ENCODE data around the gene WDHD1. TPM values are rescaled to one million over a fixed set of nuclear protein-coding genes. Genes with fewer than 3 reads are reported as not detected.

Gene WDHD1
- total and polyA plus RNA-seq, 2 of the 8 experiments (the other 6 are each of a cell fraction or from before 2014, with no cell fraction given): 17.8 to 87.9 TPM

GRCh38 chr14:55075628-55076175 is 48.8 kb upstream of the WDHD1 start:
- no peak for TF ChIP-seq RNF2 (IDR thresholded peaks at IDR 0.05; ENCODE audit: borderline replicate concordance, low read depth, low read length, missing control alignments, poor library complexity, severe bottlenecking)
- no peak for TF ChIP-seq POLR2AphosphoS5 (IDR thresholded peaks at IDR 0.05; ENCODE audit: low read depth, low read length)
- no peak for TF ChIP-seq MAFK (IDR thresholded peaks at IDR 0.05; ENCODE audit: low read depth, low read length)
- TF ChIP-seq USF2 (IDR thresholded peaks at IDR 0.05; ENCODE audit: low read length): no peak
- TF ChIP-seq TCF12 (IDR thresholded peaks at IDR 0.05; ENCODE audit: low read depth, low read length): no peak
- TF ChIP-seq ASH2L (IDR thresholded peaks at IDR 0.05; ENCODE audit: low read length): no peak
- no peak for TF ChIP-seq RBBP5 (IDR thresholded peaks at IDR 0.05; ENCODE audit: borderline replicate concordance, low read depth, low read length)
- TF ChIP-seq RAD21 (IDR thresholded peaks at IDR 0.05 in 1 of 2, conservative IDR thresholded peaks at IDR 0.05 in 1 of 2; ENCODE audit: low read depth in 2 of 2, low read length in 2 of 2): no peak
- TF ChIP-seq, protein P1, sequence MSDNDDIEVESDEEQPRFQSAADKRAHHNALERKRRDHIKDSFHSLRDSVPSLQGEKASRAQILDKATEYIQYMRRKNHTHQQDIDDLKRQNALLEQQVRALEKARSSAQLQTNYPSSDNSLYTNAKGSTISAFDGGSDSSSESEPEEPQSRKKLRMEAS (IDR thresholded peaks at IDR 0.05): no peak
- no peak overlapping the region for H3K23ac ChIP-seq (ENCODE audit: insufficient read length)
- CTCF ChIA-PET (ENCODE audit: partially characterized antibody): interaction anchor here (1.3 to 2.4 kb wide), 2 partner anchors 25 to 62 kb away, joined by 3 to 8 read pairs; partner anchors contain the start of gene MAPK1IP1L
- peaks cover 0 to 4% (median 1%) of the 10 kb centered on the region in 4 experiments; a peak in 4 of 7 replicates for H3K4me1 ChIP-seq (replicated peaks in 1 of 4; ENCODE audit: control insufficient read depth in 3 of 4, insufficient read depth in 4 of 4, low read length in 3 of 4)
- H3K27me3 ChIP-seq (replicated peaks in 1 of 4; ENCODE audit: control insufficient read depth in 3 of 4, extremely low read depth in 1 of 4, insufficient read depth in 3 of 4, low read length in 3 of 4): no peaks in the 10 kb centered on the region
- H3K79me1 ChIP-seq (ENCODE audit: low read depth, low read length): no peaks in the 10 kb centered on the region
- no peaks in the 10 kb centered on the region; the same call in 1 of the 2 replicates for H3K23me2 ChIP-seq (ENCODE audit: low read depth, low read length)
- WGBS, 2 experiments (ENCODE audit: extremely low coverage in 1 of 2, insufficient coverage in 1 of 2, insufficient read length in 1 of 2, insufficient replicate concordance in 2 of 2, low coverage in 1 of 2, low lambda C conversion rate in 2 of 2, missing lambda C conversion rate in 1 of 2): 89% methylated on average over 3 of the region's 3 CpGs; no CpG with 5 or more reads in 1 of the 2 experiments
- no peak overlapping the region for H3K27ac ChIP-seq (ENCODE audit: low read depth, low read length)
- H2BK120ac ChIP-seq (replicated peaks; ENCODE audit: low read depth, low read length): no peak overlapping the region
- no peak overlapping the region for H2BK20ac ChIP-seq (ENCODE audit: low read length)
- no peak for DNase-seq (ENCODE audit: low read depth in 1 of 2, low spot score in 2 of 2)
- no peak overlapping the region for H3K4ac ChIP-seq (replicated peaks; ENCODE audit: insufficient read length, low read depth, low read length)
- no peak overlapping the region for H4K5ac ChIP-seq (ENCODE audit: insufficient read length, low read depth, low read length)
- H3K4me3 ChIP-seq (ENCODE audit: extremely low read depth in 1 of 4, insufficient read depth in 2 of 4, low read depth in 3 of 4, low read length in 4 of 4): no peak overlapping the region
- no peaks in the 10 kb centered on the region for H3K9me3 ChIP-seq (ENCODE audit: insufficient read depth in 2 of 2, low read depth in 1 of 2, low read length in 1 of 2)
- no peak overlapping the region for H2BK5ac ChIP-seq (ENCODE audit: low read depth, low read length)
- no peak overlapping the region for H2BK15ac ChIP-seq (ENCODE audit: low read length)
- FAIRE-seq: no peak
- no peak overlapping the region for H3K4me2 ChIP-seq (ENCODE audit: insufficient read depth in 1 of 2, low read depth in 2 of 2, low read length in 2 of 2)
- no peak overlapping the region for H3K9ac ChIP-seq (replicated peaks in 1 of 4; ENCODE audit: extremely low read depth in 1 of 4, low read depth in 3 of 4, low read length in 3 of 4)
- no peak overlapping the region for H2AFZ ChIP-seq (ENCODE audit: low read length)
- no peak overlapping the region for H3K14ac ChIP-seq (ENCODE audit: insufficient read length)
- no peak overlapping the region for H4K91ac ChIP-seq (replicated peaks; ENCODE audit: insufficient read length, low read length)
- H3K79me2 ChIP-seq (ENCODE audit: control insufficient read depth in 1 of 2, insufficient read depth in 2 of 2, low read length in 2 of 2): no peaks in the 10 kb centered on the region
- no peak overlapping the region; the same call in 1 of the 2 replicates for H2AK5ac ChIP-seq (ENCODE audit: low read depth, low read length)
- POLR2A ChIA-PET (ENCODE audit: partially characterized antibody): no interaction called here
- H4K8ac ChIP-seq (ENCODE audit: extremely low read depth, insufficient read depth, low read length): no peak overlapping the region
- H2BK12ac ChIP-seq (ENCODE audit: low read depth, low read length): no peak overlapping the region
- H3K36me3 ChIP-seq (ENCODE audit: control insufficient read depth in 2 of 4, insufficient read depth in 4 of 4, low read length in 3 of 4): no peaks in the 10 kb centered on the region
- H3K18ac ChIP-seq (ENCODE audit: extremely low read depth, low read length): no peak overlapping the region
- H3K56ac ChIP-seq (replicated peaks; ENCODE audit: insufficient read length, low read depth, low read length): no peak overlapping the region
- no peaks in the 10 kb centered on the region for H4K20me1 ChIP-seq (replicated peaks in 1 of 2; ENCODE audit: control insufficient read depth in 1 of 2, insufficient read depth in 2 of 2, low read length in 2 of 2)

Data from H1 (cell line).